K562 (cell line): ENCODE measurements around the gene UNC79. TPM values are rescaled to one million over a fixed set of nuclear protein-coding genes. Genes with fewer than 3 reads are reported as not detected.

Source experiments
- ATAC-seq: fragments of 200-7000 bp; cut with Tn5 transposase; 3 replicates; pipeline ENCODE4 v1.9.1; 2020; ENCODE audit warnings: moderate library complexity
- BruUV-seq: library from RNA; stranded (reverse); fragments of 400-500 nt; replicated peaks from 2 replicates; lab custom pipeline; 2021; lab: Mats Ljungman, UMichigan
- CTCF ChIA-PET: fragments of 300-600 bp; formaldehyde crosslinking; extraction: SDS; loops from one replicate; lab custom pipeline; 2021; ENCODE audit warnings: low intra/inter-chr PET ratio; lab: Yijun Ruan, JAX
- POLR2A ChIA-PET: fragments of 300-600, 350-650 bp; sonication (Branson Sonifier 250); formaldehyde crosslinking; extraction: SDS; loops from one replicate; lab custom pipeline; 2021; ENCODE audit warnings: antibody characterized with exemption, inconsistent platforms; lab: Yijun Ruan, JAX
- DNase-seq, 4 experiments: peaks; one replicate each; pipeline versions ENCODE4 v3.0.0 to v3.0.0-alpha.2; 2011 to 2018; ENCODE audit warnings: low spot score in 3 of 4, mixed read lengths in 3 of 4; ENCODE audit errors: extremely low read depth in 1 of 4
- FAIRE-seq: peaks from 2 replicates; lab custom pipeline; 2011; peaks lifted over from hg19 to GRCh38; lab: Jason Lieb, UNC
- H2AFZ ChIP-seq: 2 replicates; pipeline ENCODE4 v1.6.0; 2011; ENCODE audit warnings: low read depth, low read length, control low read depth, inconsistent platforms
- H3K27ac ChIP-seq: fragments of 200-600 bp; 3 replicates; pipeline ENCODE4 v1.8.0; 2011; ENCODE audit warnings: low read depth, mild to moderate bottlenecking, control low read depth, inconsistent platforms, low read length, moderate library complexity, mixed read lengths; ENCODE audit errors: extremely low read depth
- H3K27me3 ChIP-seq, 2 experiments: fragments of 300-600 bp in 1 of 2; 2 replicates in 1 of 2; 3 replicates in 1 of 2; pipeline versions ENCODE4 v1.6.0 to v1.8.0; 2011; ENCODE audit warnings: inconsistent platforms in 2 of 2, low read length in 2 of 2, mild to moderate bottlenecking in 1 of 2, mixed read lengths in 1 of 2, moderate library complexity in 1 of 2; ENCODE audit not compliant: control insufficient read depth in 2 of 2, insufficient read depth in 2 of 2
- H3K36me3 ChIP-seq: fragments of 300-600 bp; 3 replicates; pipeline ENCODE4 v1.8.0; 2011; ENCODE audit warnings: mild to moderate bottlenecking, low read length, inconsistent platforms; ENCODE audit not compliant: control insufficient read depth, insufficient read depth
- H3K4me1 ChIP-seq, 2 experiments: fragments of 200-600 bp in 1 of 2; replicated peaks in 1 of 2; 2 replicates in 1 of 2; 3 replicates in 1 of 2; pipeline versions ENCODE4 v1.5.1 to v1.8.0; 2011; ENCODE audit warnings: inconsistent platforms in 2 of 2, low read length in 2 of 2, mild to moderate bottlenecking in 1 of 2, mixed read lengths in 1 of 2, moderate library complexity in 1 of 2; ENCODE audit not compliant: control insufficient read depth in 2 of 2, insufficient read depth in 2 of 2
- H3K4me2 ChIP-seq: 2 replicates; pipeline ENCODE4 v1.6.1; 2011; ENCODE audit warnings: low read length, control low read depth, inconsistent platforms, mixed read lengths; ENCODE audit not compliant: insufficient read depth
- H3K4me3 ChIP-seq: fragments of 200-600 bp; sonication (generic), shearing (Covaris generic); 2 replicates; pipeline ENCODE4 v1.5.1; 2016; ENCODE audit warnings: control low read depth, inconsistent platforms
- H3K79me2 ChIP-seq: fragments of 200-600 bp; 3 replicates; pipeline ENCODE4 v1.8.0; 2011; ENCODE audit warnings: low read length, inconsistent platforms; ENCODE audit not compliant: control insufficient read depth, insufficient read depth
- H3K9ac ChIP-seq, 2 experiments: 2 replicates each; pipeline versions ENCODE4 v1.6.0 to v1.6.1; 2011; ENCODE audit warnings: low read depth in 2 of 2, low read length in 2 of 2, control low read depth in 1 of 2, inconsistent platforms in 1 of 2, mild to moderate bottlenecking in 1 of 2, mixed read lengths in 1 of 2; ENCODE audit not compliant: insufficient read depth in 1 of 2
- H3K9me1 ChIP-seq: one replicate; pipeline ENCODE4 v1.6.0; 2011; ENCODE audit warnings: inconsistent platforms, mild to moderate bottlenecking, low read length, moderate library complexity; ENCODE audit not compliant: control insufficient read depth, insufficient read depth
- H3K9me3 ChIP-seq: replicated peaks from 2 replicates; pipeline ENCODE4 v1.5.1; 2011; ENCODE audit warnings: low read depth, low read length, inconsistent platforms; ENCODE audit not compliant: control insufficient read depth, insufficient read depth
- H4K20me1 ChIP-seq: replicated peaks from 2 replicates; pipeline ENCODE4 v1.6.1; 2011; ENCODE audit warnings: low read length, inconsistent platforms, mixed read lengths; ENCODE audit not compliant: control insufficient read depth, insufficient read depth
- GTF2A2 ChIP-seq: IDR thresholded peaks from 2 replicates; pipeline ENCODE4 v1.6.1; 2016; ENCODE audit warnings: mild to moderate bottlenecking, missing genetic modification characterization, missing compliant biosample characterization
- HNRNPL ChIP-seq: fragments of 200-400 bp; formaldehyde crosslinking; IDR thresholded peaks from 2 replicates; pipeline ENCODE4 v1.6.1; 2017; ENCODE audit warnings: low read depth, mild to moderate bottlenecking, low read length
- MCM2 ChIP-seq: fragments of 450-650 bp; IDR thresholded peaks from 2 replicates; pipeline ENCODE4 v1.6.1; 2017; ENCODE audit warnings: low read depth, mild to moderate bottlenecking
- NFRKB ChIP-seq: fragments of 450-650 bp; IDR thresholded peaks from 2 replicates; pipeline ENCODE4 v1.6.1; 2016; ENCODE audit warnings: low read depth
- RB1 ChIP-seq: fragments of 450-650 bp; IDR thresholded peaks from 2 replicates; pipeline ENCODE4 v1.6.1; 2017; ENCODE audit warnings: low read depth, mild to moderate bottlenecking
- U2AF2 ChIP-seq: fragments of 200-400 bp; formaldehyde crosslinking; optimal IDR thresholded peaks from 2 replicates; pipeline ENCODE3; 2017; ENCODE audit warnings: low read depth, mild to moderate bottlenecking, low read length
- ZBTB17 ChIP-seq: fragments of 450-650 bp; formaldehyde crosslinking; IDR thresholded peaks from 2 replicates; pipeline ENCODE4 v1.4.0; 2020; ENCODE audit warnings: mild to moderate bottlenecking
- ZKSCAN8 ChIP-seq: fragments of 200-800 bp; sonication (Bioruptor generic); IDR thresholded peaks from 2 replicates; pipeline ENCODE4 v1.6.1; 2016; ENCODE audit warnings: missing genetic modification characterization, missing compliant biosample characterization
- ZNF133 ChIP-seq: fragments of 250-450 bp; sonication (Bioruptor Pico); IDR thresholded peaks from 2 replicates; pipeline ENCODE4 v1.4.0; 2020; ENCODE audit warnings: mild to moderate bottlenecking
- WGBS: fragments of 100-300 bp; shearing (Covaris generic); methylation state at CpG from one replicate; pipeline ENCODE4 v1.1.6; 2016; ENCODE audit warnings: low coverage, mixed read lengths; ENCODE audit not compliant: insufficient coverage; ENCODE audit errors: missing lambda C conversion rate; 5-methylcytosine and 5-hydroxymethylcytosine counted together
- in situ Hi-C: fragments of 300-500 bp; cut with MboI; formaldehyde crosslinking; loops from 4 replicates; pipeline ENCODE4 v1.15.0; 2018; ENCODE audit warnings: inconsistent platforms, mixed read lengths
- intact Hi-C: fragments of 100-400 bp; cut with micrococcal nuclease; formaldehyde crosslinking; loops from 2 replicates; pipeline ENCODE4 v1.14.2; 2022
- polyA plus RNA-seq, 8 experiments: library from polyadenylated mRNA; depleted of rRNA in 4 of 8; stranded (reverse) in 5 of 8; unstranded in 3 of 8; fragments of >200 nt; fragmentation: Nextera tagmentation in 2 of 8; fragmentation: Illumina TruSeq in 1 of 8; extraction: Ambion mirVana in 2 of 8; extraction: Trizol in 1 of 8; gene quantifications; 2 replicates each; pipeline versions ENCODE4 v1.2.1 to v1.2.3, GENCODE V29; 2011 to 2014; ENCODE audit warnings: inconsistent platforms in 1 of 8, missing spikeins in 1 of 8
- total RNA-seq, 7 experiments: library from RNA; depleted of rRNA in 6 of 7; stranded (reverse); fragments of >200 nt in 6 of 7; fragmentation: Illumina TruSeq in 2 of 7; extraction: Trizol in 2 of 7; gene quantifications; 2 replicates each; pipeline versions ENCODE4 v1.2.1 to v1.2.3, GENCODE V29; 2011 to 2021; ENCODE audit warnings: low replicate concordance in 1 of 7
- TF ChIP-seq, protein P1 (sequence below): fragments of 200-800 bp; sonication (Bioruptor generic); IDR thresholded peaks from 2 replicates; pipeline ENCODE4 v1.6.1; 2017; ENCODE audit warnings: missing genetic modification characterization, missing compliant biosample characterization
- TF ChIP-seq, protein P2 (sequence below): sonication (generic); formaldehyde crosslinking; IDR thresholded peaks from 2 replicates; pipeline ENCODE4 v1.8.0; 2022; ENCODE audit warnings: mild to moderate bottlenecking, low read depth, missing genetic modification reagents

The UNC79 gene
- total and polyA plus RNA-seq, 9 of the 15 experiments (the other 6 are each of a cell fraction or from before 2014, with no cell fraction given), result under 0.01 to 0.04 (median 0.01) TPM; not detected in 6

DNA sequence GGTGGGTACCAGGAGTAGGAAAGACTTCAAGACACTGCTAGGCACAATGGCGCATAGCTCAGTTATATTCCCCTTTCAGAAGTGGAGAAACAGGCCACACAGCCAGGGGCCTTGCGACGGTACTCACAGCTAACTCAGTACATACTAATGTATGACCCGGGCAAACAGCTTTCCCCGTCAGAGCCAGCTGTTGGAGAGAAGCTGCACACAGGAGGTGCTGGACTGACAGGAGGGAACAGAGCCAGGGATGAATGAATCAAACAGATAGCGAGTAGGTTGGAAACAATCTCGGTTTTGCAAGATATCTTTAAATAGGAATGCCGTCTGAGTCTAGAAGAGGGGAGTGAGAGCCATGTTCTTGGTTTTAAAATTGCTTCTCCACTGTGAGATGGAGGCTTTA is 312.0 kb downstream of the UNC79 start:
- no TSS peak for BruUV-seq
- H3K79me2 ChIP-seq, result no peaks in the 10 kb centered on the region
- in situ Hi-C loops, result no loop called here
- H3K4me3 ChIP-seq, result no peak overlapping the region
- no peak for TF ChIP-seq MCM2
- no peak for TF ChIP-seq U2AF2
- intact Hi-C loops, result no loop called here
- H4K20me1 ChIP-seq, result no peaks in the 10 kb centered on the region
- no peaks in the 10 kb centered on the region for H3K36me3 ChIP-seq
- H3K9me1 ChIP-seq, result no peaks in the 10 kb centered on the region
- ATAC-seq, result no peak
- H2AFZ ChIP-seq, result no peak overlapping the region
- ChIA-PET CTCF (no interaction called here), POLR2A (interaction anchor here (0.6 kb wide), 1 partner anchor 20 kb away, joined by 3 read pairs; no protein-coding TSS in a partner anchor)
- no peak for FAIRE-seq
- no peak overlapping the region for H3K27ac ChIP-seq
- peaks cover 0 to 28% of the 10 kb centered on the region in 2 experiments; a peak in 2 of 5 replicates for H3K27me3 ChIP-seq
- WGBS, result 0% methylated on average over 4 of the region's 8 CpGs
- no peak overlapping the region for H3K9ac ChIP-seq
- DNase-seq, result no peak
- H3K9me3 ChIP-seq, result no peaks in the 10 kb centered on the region
- H3K4me2 ChIP-seq, result no peak overlapping the region
- H3K4me1 ChIP-seq, result no peaks in the 10 kb centered on the region

DNA sequence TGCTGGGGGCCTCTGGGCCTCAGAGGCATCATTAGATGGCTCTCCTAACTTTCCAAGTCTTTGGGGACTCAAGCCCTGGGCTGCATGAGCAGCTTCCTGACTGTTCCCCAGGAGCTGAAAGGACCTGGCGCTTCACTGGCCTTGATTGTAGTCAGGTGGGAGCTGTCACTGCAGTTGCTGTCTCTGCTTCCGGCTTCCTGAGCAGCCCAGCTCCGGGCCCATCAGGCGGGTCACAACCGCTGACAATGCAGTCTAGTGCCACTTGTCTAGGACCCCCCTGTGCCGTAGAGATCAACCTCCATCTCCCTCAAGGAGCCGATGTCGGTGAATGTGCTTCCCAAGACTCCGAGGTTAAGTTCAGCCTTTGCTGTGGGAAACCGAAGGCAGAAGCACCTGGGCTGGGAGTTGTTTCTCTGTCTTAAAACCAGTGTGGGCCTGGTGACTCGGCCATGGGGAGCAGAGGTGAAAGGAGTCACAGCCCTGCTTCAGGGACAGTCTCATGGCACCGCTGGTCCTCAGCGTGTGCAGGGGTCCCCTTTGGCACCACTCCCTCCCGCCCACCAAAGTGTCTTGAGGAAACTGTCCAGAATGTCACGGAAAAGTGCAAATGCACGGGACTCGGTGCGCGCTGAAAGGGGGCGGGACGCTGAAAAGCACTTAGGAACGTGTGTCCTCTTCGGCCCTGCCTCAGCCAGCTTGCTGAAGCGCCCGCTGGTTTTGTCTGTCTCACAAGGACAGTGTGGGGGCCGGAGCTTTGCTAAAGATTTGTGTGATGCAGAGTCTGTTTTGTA is 312.7 kb downstream of the UNC79 start:
- Histone ChIP-seq H3K36me3 (no peaks in the 10 kb centered on the region), H3K79me2 (no peaks in the 10 kb centered on the region), H3K4me1 (no peaks in the 10 kb centered on the region), H3K9me1 (no peaks in the 10 kb centered on the region), H3K27ac (no peak overlapping the region), H3K27me3 (peaks cover 0 to 28% of the 10 kb centered on the region in 2 experiments; a peak in 2 of 5 replicates), H3K9ac (no peak overlapping the region), H3K9me3 (no peaks in the 10 kb centered on the region), H4K20me1 (no peaks in the 10 kb centered on the region), H2AFZ (no peak overlapping the region), H3K4me3 (no peak overlapping the region), H3K4me2 (no peak overlapping the region)
- ATAC-seq (no peak), FAIRE-seq (no peak), DNase-seq (no peak)
- BruUV-seq, result no TSS peak
- 2% methylated on average over 14 of the region's 26 CpGs for WGBS
- CTCF ChIA-PET, result no interaction called here
- POLR2A ChIA-PET, result interaction anchor here (0.5 to 0.7 kb wide), 3 partner anchors 19 to 175 kb away, joined by 3 read pairs; no protein-coding TSS in a partner anchor
- in situ Hi-C loops (no loop called here), intact Hi-C loops (no loop called here)
- TF ChIP-seq ZNF133 (CRISPR knock-in tag), result no peak
- TF ChIP-seq RB1, result no peak
- TF ChIP-seq, protein P1, sequence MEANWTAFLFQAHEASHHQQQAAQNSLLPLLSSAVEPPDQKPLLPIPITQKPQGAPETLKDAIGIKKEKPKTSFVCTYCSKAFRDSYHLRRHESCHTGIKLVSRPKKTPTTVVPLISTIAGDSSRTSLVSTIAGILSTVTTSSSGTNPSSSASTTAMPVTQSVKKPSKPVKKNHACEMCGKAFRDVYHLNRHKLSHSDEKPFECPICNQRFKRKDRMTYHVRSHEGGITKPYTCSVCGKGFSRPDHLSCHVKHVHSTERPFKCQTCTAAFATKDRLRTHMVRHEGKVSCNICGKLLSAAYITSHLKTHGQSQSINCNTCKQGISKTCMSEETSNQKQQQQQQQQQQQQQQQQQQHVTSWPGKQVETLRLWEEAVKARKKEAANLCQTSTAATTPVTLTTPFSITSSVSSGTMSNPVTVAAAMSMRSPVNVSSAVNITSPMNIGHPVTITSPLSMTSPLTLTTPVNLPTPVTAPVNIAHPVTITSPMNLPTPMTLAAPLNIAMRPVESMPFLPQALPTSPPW, result no peak
- no peak for TF ChIP-seq ZKSCAN8 (CRISPR knock-in tag)
- no peak for TF ChIP-seq ZBTB17
- no peak for TF ChIP-seq NFRKB
- TF ChIP-seq, protein P2, sequence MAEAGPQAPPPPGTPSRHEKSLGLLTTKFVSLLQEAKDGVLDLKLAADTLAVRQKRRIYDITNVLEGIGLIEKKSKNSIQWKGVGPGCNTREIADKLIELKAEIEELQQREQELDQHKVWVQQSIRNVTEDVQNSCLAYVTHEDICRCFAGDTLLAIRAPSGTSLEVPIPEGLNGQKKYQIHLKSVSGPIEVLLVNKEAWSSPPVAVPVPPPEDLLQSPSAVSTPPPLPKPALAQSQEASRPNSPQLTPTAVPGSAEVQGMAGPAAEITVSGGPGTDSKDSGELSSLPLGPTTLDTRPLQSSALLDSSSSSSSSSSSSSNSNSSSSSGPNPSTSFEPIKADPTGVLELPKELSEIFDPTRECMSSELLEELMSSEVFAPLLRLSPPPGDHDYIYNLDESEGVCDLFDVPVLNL (CRISPR knock-in tag), result no peak
- no peak for TF ChIP-seq HNRNPL
- TF ChIP-seq GTF2A2, result no peak
